H1 (cell line): Measurements from ENCODE around the gene CCL3. TPM values are rescaled to one million over a fixed set of nuclear protein-coding genes. Genes with fewer than 3 reads are reported as not detected.

Experiments used
- JUND ChIP-seq: IDR thresholded peaks from 2 replicates; pipeline ENCODE4 v1.6.1; 2011; ENCODE audit warnings: mild to moderate bottlenecking, improper control_type of control experiment, low read length
- SIRT6 ChIP-seq: IDR thresholded peaks from one replicate; pipeline ENCODE4 v1.7.1; 2012; ENCODE audit warnings: low read length, inconsistent platforms
- polyA plus RNA-seq, 7 experiments: library from polyadenylated mRNA; depleted of rRNA in 3 of 7; stranded (reverse) in 5 of 7; unstranded in 2 of 7; fragments of >200 nt in 5 of 7; fragments of 200-250 nt in 2 of 7; gene quantifications; 1 replicate in 5 of 7; 2 replicates in 1 of 7; 4 replicates in 1 of 7; pipeline versions ENCODE4 v1.2.1 to v1.2.3, GENCODE V29; 2011 to 2013; ENCODE audit warnings: missing spikeins in 2 of 7, mixed read lengths in 2 of 7
- total RNA-seq: library from RNA; stranded (reverse); fragmentation: NEBNext Ultra II Directional; extraction: Animal tissue kit (Norgen Biotek cat#: 25700); gene quantifications from 2 replicates; pipeline ENCODE4 v1.2.1, GENCODE V29; 2021

The CCL3 gene
- total and polyA plus RNA-seq, 2 of the 8 experiments (the other 6 are each of a cell fraction or from before 2014, with no cell fraction given), result not detected

DNA sequence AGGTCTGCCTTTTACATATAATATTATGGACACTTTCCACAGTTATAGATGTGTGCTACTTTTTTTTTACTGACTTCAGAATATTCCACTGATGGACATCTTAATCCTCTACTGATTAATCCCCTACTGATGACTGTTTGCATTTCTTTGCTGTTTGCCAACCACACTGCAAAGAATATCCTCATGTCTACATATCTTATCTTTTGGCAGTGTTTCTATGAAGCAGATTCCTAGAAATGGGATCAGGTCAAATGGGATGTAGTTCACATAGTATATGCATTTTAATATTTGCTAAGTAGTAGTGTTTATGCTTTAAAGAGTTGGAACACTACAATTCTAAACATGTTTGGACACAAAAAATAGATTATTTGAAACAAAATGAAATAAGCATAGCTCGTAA lies 3.2 kb downstream of the CCL3 start (continued):
- no peak for TF ChIP-seq SIRT6
- no peak for TF ChIP-seq JUND
- TF ChIP-seq, all 59 proteins: peak for 0
